Activated CD8-positive, alpha-beta memory T cell treated with anti-CD3 and anti-CD28 coated beads for 48 hours (primary cell): Measurements from ENCODE around the gene UBE2V1.
"Not testable (repeated sequence)": the region's sequence is repeated elsewhere in the genome, so short reads cannot be mapped to it uniquely, and the experiment has no call there.

Source experiments
- DNase-seq, 3 experiments: peaks; one replicate each; pipeline ENCODE4 v3.0.0-alpha.2; 2020; ENCODE audit warnings: low read depth in 2 of 3, low spot score in 2 of 3

Gene UBE2V1

DNA sequence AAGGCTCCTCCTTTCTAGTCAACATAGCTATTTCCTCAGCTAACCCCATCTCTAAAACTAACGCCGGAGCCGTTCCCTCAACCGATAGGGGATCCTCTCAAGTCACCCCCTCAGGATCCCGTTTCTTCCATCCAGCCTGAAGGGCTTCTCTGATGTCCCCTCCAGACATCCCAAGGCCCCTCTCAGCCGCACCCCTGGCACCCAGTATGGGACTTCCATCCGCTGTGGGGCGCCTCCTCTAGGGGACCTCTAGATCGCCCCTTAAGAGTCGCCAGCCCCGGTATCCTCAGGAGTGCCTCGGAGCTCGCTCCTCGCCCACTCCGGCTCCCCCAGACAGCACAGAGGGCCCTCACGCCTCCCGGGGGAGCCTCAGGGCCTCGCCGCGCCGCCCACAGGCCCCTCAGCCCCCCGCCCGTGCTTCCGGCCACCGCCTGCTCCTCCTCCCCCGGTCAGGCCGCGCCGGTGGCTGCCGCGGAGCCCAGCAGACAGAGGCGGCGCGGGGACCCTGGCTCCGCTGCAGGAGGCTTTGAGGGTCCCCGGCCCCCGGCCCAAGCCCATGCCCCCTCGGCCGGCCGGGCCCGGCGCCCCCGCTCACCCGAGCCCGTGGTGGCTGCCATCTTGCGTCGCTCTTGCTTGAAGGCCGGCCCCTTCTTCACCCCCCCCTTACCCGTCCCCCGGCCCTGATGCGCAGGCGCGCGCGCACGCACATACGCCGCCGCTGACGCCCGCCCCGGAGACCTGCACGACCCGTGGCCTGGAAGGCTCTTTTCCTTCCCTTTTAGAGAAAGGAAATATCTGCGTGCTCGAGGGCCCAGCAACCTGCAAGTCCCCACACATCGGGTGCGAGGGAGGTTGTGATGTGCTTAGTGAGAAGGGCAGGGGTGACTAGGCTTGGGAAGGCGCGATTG, at the start of gene UBE2V1:
Gene UBE2V1 (minus strand): TSS at position 639 of the 908 bp plus-strand sequence. CDS start 22 bp downstream, at position 617.
- peak; percentile 63 to 82 (median 78) for DNase-seq

DNA sequence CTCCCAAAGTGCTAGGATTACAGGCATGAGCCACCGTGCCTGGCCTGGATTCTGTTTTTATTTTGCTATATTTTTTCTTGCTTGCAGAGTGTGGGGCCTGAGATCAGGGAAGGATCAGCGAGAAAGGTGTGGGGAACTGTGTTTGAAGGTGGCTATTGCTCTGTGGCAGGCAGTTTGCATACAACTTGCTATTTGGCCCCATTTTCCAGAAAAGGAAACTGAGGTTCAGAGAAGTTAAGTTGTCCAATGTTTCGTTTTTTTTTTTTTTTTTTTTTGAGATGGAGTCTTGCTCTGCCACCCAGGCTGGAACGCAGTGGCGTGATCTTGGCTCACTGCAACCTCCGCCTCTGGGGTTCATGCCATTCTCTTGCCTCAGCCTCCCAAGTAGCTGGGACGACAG, 48.5 kb upstream of the UBE2V1 start:
- not testable (repeated sequence) for DNase-seq

DNA sequence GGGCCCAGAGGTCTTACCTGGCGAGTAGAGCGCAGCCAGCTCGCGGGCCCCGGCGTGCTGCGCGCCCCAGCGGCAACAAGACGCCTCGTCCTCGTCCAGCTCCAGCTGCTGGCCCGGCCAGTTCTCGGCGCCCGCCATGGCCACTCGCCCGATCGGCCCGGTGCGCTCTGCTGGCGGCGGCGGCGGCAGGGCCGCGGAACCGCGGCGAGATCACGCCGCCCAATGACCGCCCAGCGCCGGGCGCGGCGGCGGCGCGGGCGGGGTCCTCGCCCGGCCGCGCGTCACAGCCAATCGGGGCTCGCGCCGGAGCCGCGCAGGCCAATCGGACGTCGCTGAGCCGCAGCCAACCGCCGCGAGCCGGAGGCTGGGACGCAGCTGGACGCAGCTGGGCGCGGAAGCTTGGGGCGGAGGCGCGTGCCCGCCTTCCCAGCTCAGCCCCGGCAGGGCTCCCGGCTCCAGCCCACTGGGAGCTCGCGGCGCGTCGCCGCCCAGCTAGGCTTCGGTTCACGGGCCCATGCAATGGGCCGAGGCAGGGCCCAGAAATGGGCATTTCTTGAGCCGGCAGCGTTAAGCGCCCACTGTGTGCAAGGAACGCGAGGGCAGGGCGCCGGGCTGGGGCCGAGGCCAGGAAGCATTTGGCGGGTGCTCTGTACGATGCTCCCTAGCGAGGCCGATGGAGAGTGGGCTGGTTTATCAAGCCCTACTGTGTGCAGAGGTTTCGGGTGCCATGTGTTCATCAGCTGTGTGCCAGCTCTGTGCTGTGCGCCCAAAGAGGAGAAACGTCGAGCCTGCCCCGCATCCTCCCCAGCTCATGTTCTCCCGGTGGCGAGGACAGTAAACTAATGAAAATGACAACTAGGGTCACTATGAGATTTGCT, 40.8 kb upstream of the UBE2V1 start, which contains the start of gene PEDS1:
Gene PEDS1 (minus strand): TSS at position 224 of the 878 bp plus-strand sequence. CDS start 86 bp downstream, at position 138.
- peak; percentile 45 to 80 (median 45) for DNase-seq

DNA sequence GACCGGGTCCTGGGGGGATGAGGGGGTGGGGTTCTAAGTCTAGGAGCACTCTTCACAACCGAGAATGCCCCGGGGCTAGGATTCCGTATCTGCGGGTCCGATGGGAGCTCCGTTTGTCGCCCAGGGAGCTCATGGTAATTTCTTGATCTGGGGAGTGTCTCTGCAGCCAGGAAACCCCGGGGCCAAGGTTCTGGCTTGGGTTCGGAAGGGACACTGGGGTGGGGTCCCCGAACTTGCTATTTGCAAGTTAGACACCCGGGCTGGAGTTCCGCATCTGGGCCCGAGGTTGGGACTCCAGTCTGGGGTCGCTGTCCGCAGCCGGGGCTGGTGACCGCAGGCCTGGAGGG, 40.2 kb upstream of the UBE2V1 start:
- DNase-seq = no peak

DNA sequence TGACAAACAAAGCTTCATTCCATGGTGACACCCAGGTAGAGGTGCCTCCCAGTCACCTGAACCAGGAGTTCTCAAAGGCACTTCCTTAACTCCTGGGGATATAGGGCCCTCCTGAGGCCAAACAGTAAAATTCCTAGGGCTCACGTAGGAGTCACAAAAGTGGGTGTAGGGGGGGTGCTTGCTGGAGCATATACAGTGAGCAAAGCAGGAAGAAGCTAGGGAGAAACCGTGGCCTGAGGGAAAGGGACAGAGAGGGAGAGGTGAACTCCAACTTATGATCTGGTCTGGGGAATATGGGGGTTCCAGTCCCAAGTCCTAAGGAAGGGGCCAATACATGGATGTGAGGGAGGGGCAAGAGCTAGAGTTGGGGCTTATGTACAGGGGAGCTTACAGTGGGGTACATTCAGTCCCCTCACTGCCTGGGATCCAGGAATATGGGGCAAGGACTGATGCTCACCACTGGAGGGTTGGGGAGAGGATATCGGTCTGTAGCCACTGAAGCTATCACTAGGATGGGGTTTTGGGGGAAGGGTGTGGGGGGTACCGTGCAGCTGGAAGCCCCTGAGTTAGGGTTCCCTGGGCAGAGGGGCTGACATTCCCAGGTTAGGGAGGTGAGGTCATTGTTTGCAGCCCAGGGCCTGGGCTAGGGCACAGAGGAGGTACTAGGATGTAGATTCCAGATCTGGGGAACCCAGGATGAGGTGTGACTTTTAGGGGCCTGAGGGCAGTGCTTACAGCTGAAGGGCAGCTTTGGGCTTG, 39.6 kb upstream of the UBE2V1 start:
- DNase-seq = no peak

DNA sequence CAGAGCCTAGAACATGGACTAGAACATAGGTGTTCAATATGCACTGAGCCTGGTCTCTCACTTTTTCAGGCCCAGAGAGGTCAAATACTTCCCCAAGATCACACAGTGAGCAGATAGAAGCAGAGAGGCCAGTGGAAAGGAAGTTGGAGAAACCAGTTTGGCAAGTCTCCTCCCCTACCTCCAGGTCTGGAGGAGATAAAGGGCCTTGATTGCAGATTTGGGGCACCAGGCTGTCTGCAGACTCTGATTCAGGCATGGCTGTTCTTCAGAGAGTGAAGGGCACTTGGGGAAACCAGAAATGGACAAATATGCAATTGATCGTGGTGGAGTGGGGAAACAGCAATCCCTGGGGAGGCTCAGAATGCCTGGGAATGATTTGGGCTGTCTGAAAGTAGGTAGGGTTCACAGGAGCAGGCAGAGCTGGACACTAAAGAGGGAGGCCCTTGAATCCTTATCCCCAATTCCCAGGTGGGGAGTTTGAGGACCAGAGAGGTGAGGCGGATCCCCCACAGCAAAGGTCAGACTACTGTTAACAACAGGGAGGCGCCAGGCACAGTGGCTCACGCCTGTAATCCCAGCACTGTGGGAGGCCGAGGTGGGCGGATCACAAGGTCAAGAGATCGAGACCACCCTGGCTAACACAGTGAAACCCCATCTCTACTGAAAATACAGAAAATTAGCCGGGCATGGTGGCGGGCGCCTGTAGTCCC, 38.2 kb upstream of the UBE2V1 start:
- DNase-seq = no peak

DNA sequence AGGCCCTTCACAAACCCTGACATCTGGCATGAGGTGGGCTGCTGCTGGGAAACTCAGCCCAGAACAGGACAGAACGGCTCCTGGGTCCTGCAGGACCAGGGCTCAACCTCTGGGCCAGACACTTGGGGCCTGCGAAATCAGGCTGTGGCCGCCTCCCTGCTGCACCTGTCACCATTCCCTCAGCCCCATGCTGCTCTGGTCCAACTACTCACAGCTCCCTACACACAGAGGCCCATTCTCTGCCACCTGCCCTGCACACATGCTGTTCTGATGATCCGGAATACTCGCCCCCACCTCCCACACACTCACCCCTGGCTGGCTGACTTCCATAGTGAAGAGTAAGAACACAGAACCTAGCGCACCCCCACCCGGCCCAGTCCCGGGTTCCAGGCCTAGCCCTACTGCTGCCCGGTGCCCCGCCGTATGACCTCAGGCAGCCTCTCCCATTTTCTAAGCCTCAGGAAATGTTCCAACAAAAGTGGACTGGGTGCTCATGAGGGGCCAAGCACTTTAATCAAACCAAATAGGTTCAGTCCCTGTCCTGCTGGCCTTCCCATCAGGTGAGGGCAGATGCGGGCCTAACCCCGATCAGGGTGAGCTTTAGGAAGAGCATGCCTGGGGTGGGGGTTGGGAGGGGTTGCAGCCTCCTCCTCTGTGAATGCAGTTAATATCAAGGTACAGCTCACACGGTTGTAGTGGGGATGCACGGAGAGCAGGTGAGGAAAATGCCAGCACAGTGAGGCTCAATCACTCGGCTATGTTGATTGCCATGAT, 36.7 kb upstream of the UBE2V1 start:
- DNase-seq = no peak

DNA sequence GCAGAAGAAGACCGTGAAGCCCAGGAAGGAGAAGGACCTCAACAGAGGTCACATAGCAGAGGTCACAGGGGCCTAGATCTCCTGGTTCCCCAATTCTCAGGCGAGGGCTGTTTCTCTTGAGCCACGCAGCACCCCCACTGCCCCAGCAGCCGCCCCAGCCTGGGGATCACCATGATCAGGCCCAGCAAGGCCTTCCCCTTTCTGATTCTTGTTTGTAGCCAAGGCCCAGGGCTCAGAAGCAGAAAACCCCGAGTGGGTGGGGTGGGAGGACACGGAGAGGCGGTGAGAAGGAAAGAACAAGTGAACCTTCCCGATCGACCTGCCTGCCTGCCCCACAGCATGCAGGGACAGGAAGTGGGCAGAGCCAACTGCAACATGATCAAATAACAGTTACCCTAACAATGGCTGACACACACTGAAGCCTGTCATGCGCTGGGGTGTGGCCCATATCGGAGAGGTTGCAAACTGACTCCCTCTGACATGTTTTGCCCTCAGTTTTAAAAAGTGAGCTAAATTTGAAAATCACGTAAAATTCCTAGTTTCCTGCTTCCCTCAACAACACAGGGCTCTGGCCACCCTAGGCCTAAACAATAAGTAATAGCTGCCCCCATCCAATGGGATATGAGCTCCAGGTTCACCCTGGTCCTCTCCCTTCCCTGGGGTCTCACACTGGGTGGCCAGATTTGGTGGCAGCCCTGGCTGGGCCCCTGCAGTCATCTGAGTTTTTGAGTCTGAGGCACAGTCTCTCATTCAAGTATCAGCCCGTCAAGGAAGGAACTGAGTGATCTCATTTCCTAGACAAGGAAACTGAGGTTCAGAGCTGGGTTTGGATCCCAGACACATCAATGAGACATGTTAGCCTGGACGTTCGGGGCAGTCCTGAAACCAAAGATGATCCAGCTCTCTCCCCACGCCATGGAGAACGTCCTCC, 34.0 kb upstream of the UBE2V1 start:
- peak in 2 of 3 experiments; percentile 34 to 49 for DNase-seq

DNA sequence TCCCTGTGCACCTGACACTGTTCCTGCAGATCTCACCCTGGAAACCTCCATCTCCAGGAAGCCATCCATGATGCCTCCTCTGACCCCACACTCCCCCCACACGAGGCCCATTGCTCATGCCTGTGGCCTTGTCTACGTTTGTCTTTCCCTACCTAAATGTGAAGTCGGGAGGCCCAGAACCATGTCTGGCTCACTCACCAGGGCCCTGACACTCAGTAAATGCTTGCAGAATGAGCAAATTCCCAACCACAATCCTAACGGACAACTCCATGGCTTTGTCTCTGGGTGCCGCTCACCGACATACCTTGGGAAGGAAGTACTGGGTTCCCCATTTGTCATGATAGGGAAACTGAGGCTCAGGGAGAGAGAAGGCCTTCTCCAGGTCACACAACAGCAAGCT, 33.3 kb upstream of the UBE2V1 start:
- no peak for DNase-seq

DNA sequence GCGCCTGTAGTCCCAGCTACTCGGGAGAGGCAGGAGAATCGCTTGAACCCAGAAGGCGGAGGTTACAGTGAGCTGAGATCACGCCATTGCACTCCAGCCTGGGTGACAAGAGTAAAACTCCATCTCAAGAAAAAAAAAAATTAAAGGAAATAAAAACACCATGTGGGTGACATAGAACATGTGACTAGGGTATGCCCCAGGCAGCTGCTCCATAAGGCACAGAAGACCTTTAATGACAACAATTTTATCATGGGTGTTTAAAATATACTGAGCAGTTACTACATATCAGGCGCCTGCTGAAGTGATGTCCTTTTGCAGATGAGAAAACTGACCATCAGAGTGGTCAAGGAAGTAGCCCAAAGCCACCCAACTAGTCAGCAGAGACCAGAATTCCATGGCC, 32.6 kb upstream of the UBE2V1 start:
- DNase-seq = no peak

DNA sequence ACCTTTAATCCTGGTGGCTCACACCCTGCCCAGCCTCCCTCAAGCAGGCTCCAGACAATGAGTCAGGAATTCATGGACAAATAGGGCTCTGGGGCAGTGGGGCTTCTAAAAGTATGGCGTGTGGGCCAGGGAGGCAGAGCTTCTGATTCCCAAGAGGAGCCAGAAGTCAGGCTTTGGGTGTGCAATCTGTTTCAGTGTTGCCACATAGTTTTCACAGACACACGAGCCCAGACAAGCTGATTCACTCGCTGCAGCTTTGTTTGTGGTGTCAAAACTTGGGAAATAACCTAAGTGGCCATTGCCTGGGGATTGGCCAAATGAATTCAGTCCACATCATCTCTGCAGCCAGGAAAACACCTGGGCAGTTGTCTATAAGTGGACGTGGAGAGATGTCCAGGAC, 31.4 kb upstream of the UBE2V1 start:
- no peak for DNase-seq

DNA sequence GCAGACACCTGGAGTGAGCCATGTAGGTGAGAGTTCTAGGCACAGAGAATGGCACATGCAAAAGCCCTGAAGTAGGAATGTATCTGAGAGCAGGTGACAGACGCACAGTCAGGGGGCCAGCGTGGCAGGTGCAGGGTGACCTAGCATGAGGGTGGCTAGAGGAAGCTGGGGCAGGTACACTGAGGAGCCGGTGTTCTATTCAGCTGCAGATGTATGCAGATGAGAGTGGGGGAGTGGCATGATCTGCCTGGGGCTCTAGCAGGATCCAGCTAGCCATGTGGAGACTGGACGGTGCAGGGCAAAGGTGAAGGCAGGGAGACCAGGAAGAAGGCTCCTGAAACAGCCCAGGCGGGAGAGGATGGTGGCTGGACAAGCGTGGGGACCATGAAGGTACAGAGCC, 29.9 kb upstream of the UBE2V1 start:
- no peak for DNase-seq

DNA sequence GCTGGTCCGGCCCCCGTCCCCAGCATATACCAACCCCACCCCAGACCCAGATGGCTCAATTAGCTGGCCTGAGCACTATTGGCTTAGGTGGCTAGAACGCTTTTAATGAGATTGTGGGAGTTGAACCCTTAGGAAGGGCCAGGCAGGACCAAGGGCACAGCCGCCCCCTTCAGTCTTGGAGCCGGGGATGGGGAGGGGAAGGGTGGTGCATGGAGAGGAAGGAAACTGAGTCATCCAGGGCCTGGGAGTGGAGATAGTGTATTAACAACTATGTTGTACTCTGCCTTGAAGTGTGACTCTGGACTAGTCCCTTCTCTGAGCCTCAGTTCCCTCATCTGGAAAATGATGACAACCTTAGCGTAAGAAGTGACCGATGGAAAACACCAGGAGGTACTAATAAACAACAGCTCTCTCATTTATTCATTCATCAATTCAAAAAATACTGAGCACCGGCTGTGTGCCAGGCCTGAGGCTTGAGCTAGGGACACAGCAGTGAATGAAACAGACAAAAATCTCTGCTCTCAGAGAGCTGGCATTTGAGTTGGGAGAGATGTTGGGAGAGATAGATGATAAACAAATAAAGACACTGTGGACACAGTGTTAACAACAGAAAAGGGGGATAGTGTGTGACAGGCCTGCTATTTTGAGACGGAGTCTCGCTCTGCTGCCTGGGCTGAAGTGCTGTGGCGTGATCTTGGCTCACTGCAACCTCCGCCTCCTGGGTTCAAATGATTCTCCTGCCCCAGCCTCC, 29.0 kb upstream of the UBE2V1 start:
- no peak for DNase-seq

DNA sequence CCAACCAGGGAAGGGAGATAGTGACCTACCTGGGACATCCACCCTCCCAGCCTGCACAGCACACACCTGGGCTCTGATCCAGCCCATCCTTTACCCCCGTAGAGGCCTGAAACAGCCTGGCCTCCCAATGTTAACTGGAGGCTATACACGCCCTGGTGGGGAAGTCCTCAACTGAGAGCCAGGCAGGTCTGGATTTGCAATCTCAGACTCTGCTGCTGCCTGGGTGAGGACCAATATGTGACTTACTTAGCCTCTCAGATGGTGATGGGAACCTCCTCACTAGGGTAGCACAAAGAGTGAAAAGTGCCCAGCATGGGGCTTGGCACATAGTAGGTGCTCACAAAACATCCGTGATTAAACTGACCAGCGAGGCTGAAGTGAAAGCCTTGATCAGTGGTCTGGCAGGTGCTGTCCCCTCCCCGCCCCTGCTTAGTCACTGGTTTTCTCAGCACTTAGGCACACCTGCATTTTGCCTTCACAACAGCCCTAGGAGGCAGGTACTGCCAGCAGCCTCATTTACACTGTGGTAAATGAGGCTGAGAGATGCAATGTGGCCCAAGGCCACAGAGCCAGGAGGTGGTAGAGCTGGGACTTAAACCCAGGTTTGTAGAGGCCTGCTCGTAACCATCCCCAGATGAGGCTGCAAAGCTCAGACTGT, 28.2 kb upstream of the UBE2V1 start:
- DNase-seq = no peak

DNA sequence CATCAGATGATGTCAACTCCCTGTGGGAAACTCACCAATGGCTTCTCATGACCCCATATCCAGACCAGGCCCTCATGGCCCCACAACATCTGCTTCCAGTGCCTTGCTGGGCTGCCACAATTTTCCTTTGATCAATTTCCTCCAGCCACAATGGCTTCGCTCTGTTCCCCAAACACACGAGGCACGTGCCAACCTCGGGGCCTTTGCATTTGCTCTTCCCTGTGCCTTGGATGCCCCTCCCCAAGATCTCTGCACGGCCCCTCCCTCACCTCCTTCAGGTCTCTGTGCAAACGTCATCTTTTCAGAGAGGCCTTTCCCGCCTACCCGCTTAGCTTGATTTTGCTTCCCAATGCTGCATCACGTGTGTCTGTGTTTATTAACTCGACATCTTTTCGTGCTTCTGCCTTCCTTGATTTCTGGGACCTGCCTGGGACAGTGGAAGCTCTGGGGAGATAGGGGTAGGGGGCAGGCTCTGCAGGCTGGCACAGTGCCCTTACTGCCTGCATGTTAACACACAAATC, 27.4 kb upstream of the UBE2V1 start:
- no peak for DNase-seq

DNA sequence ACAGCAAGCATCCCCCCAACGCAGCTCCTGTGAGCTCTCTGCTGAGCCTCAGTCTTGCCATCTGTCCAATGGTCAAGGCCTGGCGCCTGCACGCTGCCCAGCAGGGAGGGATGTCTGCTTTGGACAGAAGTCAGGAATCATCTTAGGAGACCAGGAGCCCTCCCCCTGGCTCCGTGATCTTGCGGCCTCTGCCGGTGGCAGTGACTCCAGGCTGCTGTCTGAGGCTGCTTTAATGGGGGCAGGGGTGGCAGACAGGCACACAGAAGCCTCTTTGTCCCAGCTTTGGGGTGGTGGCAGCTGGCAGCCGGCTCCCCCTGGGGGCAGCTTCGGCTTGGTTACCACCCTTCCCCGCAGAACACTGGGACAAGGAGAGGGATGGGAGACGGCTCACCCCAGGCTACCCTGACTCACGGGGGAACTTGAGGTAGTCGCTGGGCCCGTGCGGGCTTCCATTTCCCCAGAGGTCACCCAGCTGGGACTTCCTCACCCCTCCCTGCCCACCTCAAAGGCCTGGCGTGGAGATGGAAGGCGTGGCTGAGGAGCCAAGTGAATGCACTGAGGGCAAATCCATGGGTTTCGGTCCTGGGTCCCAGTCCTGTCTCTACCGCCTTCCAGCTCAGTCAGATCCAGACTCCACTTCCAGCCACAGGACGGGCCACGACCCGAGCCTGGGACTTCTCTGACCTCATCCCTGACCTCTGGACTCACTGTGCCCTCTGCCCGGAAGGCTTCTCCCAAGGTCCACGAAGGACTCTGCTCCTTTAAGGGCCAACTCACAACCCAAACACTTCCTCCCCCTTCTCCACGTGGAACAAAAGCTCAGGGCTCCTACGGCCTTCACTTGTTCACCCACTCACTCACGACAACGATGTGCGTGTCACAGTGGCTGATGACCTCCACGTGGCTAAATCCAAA, 25.8 kb upstream of the UBE2V1 start:
- DNase-seq = no peak
